Choroid plexus epithelial cell (primary cell): ENCODE data around the gene NCAPH2.
"Not testable (repeated sequence)": the region's sequence is repeated elsewhere in the genome, so short reads cannot be mapped to it uniquely, and the experiment has no call there.

ENCODE experiments used
- DNase-seq: peaks from one replicate; pipeline ENCODE4 v3.0.0-alpha.2; 2010; ENCODE audit warnings: low read depth
- H3K4me3 ChIP-seq: 2 replicates; pipeline ENCODE4 v1.5.1; 2011; ENCODE audit warnings: low read depth, mild to moderate bottlenecking, control low read depth, low read length, moderate library complexity
- CTCF ChIP-seq: conservative IDR thresholded peaks from 2 replicates; pipeline ENCODE4 v1.5.1; 2011; ENCODE audit warnings: low read depth, mild to moderate bottlenecking, control low read depth, inconsistent platforms, low read length, moderate library complexity

Gene NCAPH2

GRCh38 chr22:50540381-50540780 is 32.4 kb downstream of the NCAPH2 start:
- H3K4me3 ChIP-seq: no peak overlapping the region
- TF ChIP-seq CTCF: no peak
- DNase-seq: no peak

- peak; percentile 86 for DNase-seq
- H3K4me3 ChIP-seq: not testable (repeated sequence)
These were observed 33.6 kb downstream of the NCAPH2 start for GRCh38 chr22:50541667-50542026.

- DNase-seq: peak; percentile 42
- peak; percentile 6 for TF ChIP-seq CTCF
- H3K4me3 ChIP-seq: no peak overlapping the region
These were observed 34.4 kb downstream of the NCAPH2 start for GRCh38 chr22:50542416-50542927.

- DNase-seq: peak; percentile 65
- peak; percentile 61 for TF ChIP-seq CTCF
- H3K4me3 ChIP-seq: peak overlapping the region; percentile 44
These were observed 36.2 kb downstream of the NCAPH2 start for GRCh38 chr22:50544078-50544745.

GRCh38 chr22:50544746-50545253 is 36.8 kb downstream of the NCAPH2 start:
- TF ChIP-seq CTCF: no peak
- H3K4me3 ChIP-seq: no peak overlapping the region
- DNase-seq: no peak

- DNase-seq: peak; percentile 58
- peak; percentile 51 for TF ChIP-seq CTCF
- no peak within 1 kb of the TSS for H3K4me3 ChIP-seq
These were observed 37.7 kb downstream of the NCAPH2 start, which contains the start of gene KLHDC7B for GRCh38 chr22:50545522-50546325. TSS of gene KLHDC7B (plus strand) at chr22:50545899. CDS start at chr22:50546244, 345 bp downstream.

- no peak for TF ChIP-seq CTCF
- no peak for DNase-seq
- no peak overlapping the region for H3K4me3 ChIP-seq
These were observed 38.6 kb downstream of the NCAPH2 start for GRCh38 chr22:50546326-50547262.
